ENCODE results near the gene HMGN3.

GRCh38 chr6:79250107-79250514 is 15.6 kb upstream of the HMGN3 start:
- TF ChIP-seq CTCF (IDR thresholded peaks at IDR 0.05) = no peak
- no peak for TF ChIP-seq EP300 (IDR thresholded peaks at IDR 0.05)
- TF ChIP-seq POLR2A (IDR thresholded peaks at IDR 0.05) = no peak
